Measurements from ENCODE around the gene COMMD2. TPM values are rescaled to one million over a fixed set of nuclear protein-coding genes. Genes with fewer than 3 reads are reported as not detected.

Gene COMMD2
- polyA plus RNA-seq, 1 of the 3 experiments (the other 2 are of a cell fraction), result 20.9 TPM

DNA sequence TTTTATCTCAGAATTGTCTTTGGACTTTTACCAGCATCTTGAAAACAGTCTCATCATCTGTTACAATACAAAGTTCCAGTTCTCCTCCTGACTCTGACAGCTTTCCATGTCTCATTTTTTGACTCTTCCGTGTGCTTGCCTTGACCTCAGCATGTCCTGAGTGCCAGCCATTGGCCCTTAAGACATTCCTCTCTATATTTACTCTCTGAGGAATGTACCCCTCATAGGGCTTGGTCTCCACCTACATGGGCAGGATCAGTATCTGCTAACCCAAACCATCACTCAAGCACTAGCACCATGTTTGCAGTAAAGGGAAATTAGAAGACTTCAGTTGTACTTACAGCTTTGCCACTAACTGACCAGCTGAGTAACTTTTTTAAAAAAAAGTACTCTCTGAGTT, 23.9 kb upstream of the COMMD2 start:
- 83% methylated on average over 1 of the region's 1 CpG for WGBS (ENCODE audit: low lambda C conversion rate)
- DNase-seq, result no peak
- H3K9me2 ChIP-seq, result no peaks in the 10 kb centered on the region
- no peaks in the 10 kb centered on the region for H3K36me3 ChIP-seq (replicated peaks in 1 of 2; ENCODE audit: control insufficient read depth in 1 of 2, insufficient read depth in 2 of 2, low read length in 1 of 2)
- no peaks in the 10 kb centered on the region for H3F3A ChIP-seq (replicated peaks; ENCODE audit: insufficient read depth)
- H3K4me3 ChIP-seq (ENCODE audit: low read depth in 2 of 2, low read length in 1 of 2), result no peak overlapping the region
- no peak overlapping the region for H3K27ac ChIP-seq (ENCODE audit: low read depth in 2 of 2, low read length in 1 of 2)
- ChIA-PET CTCF (interaction anchor here (0.9 to 3.2 kb wide), 4 partner anchors 10 to 463 kb away, joined by 3 to 27 read pairs (median 8); no protein-coding TSS in a partner anchor), POLR2A (no interaction called here)
- H4K20me1 ChIP-seq (ENCODE audit: insufficient read depth), result no peaks in the 10 kb centered on the region
- H3K9ac ChIP-seq, result no peak overlapping the region
- H3K27me3 ChIP-seq (ENCODE audit: insufficient read depth), result no peaks in the 10 kb centered on the region
- TF ChIP-seq SIN3A (IDR thresholded peaks at IDR 0.05; ENCODE audit: borderline replicate concordance, low read depth, low read length) (no peak), RFX5 (IDR thresholded peaks at IDR 0.05; ENCODE audit: low read length) (no peak), RXRA (IDR thresholded peaks at IDR 0.05; ENCODE audit: borderline replicate concordance, low read depth) (no peak), MEF2A (IDR thresholded peaks at IDR 0.05; ENCODE audit: borderline replicate concordance, low read depth) (no peak), FOXJ3 (CRISPR knock-in tag; IDR thresholded peaks at IDR 0.05) (no peak), RAD21 (IDR thresholded peaks at IDR 0.05; ENCODE audit: low read length) (no peak), MXI1 (IDR thresholded peaks at IDR 0.05; ENCODE audit: low read depth, low read length) (no peak)
- TF ChIP-seq, protein P1, sequence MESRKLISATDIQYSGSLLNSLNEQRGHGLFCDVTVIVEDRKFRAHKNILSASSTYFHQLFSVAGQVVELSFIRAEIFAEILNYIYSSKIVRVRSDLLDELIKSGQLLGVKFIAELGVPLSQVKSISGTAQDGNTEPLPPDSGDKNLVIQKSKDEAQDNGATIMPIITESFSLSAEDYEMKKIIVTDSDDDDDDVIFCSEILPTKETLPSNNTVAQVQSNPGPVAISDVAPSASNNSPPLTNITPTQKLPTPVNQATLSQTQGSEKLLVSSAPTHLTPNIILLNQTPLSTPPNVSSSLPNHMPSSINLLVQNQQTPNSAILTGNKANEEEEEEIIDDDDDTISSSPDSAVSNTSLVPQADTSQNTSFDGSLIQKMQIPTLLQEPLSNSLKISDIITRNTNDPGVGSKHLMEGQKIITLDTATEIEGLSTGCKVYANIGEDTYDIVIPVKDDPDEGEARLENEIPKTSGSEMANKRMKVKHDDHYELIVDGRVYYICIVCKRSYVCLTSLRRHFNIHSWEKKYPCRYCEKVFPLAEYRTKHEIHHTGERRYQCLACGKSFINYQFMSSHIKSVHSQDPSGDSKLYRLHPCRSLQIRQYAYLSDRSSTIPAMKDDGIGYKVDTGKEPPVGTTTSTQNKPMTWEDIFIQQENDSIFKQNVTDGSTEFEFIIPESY (IDR thresholded peaks at IDR 0.05; ENCODE audit: borderline replicate concordance, low read depth), result no peak
- TF ChIP-seq, protein P2, sequence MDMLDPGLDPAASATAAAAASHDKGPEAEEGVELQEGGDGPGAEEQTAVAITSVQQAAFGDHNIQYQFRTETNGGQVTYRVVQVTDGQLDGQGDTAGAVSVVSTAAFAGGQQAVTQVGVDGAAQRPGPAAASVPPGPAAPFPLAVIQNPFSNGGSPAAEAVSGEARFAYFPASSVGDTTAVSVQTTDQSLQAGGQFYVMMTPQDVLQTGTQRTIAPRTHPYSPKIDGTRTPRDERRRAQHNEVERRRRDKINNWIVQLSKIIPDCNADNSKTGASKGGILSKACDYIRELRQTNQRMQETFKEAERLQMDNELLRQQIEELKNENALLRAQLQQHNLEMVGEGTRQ (IDR thresholded peaks at IDR 0.05; ENCODE audit: borderline replicate concordance, low read depth, low read length), result no peak
- TF ChIP-seq, protein P3, sequence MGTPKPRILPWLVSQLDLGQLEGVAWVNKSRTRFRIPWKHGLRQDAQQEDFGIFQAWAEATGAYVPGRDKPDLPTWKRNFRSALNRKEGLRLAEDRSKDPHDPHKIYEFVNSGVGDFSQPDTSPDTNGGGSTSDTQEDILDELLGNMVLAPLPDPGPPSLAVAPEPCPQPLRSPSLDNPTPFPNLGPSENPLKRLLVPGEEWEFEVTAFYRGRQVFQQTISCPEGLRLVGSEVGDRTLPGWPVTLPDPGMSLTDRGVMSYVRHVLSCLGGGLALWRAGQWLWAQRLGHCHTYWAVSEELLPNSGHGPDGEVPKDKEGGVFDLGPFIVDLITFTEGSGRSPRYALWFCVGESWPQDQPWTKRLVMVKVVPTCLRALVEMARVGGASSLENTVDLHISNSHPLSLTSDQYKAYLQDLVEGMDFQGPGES (IDR thresholded peaks at IDR 0.05; ENCODE audit: low read depth, low read length), result no peak
- H2AFZ ChIP-seq (ENCODE audit: low read depth), result no peak overlapping the region
- H3K4me1 ChIP-seq (ENCODE audit: control insufficient read depth in 1 of 2, insufficient read depth in 2 of 2, low read depth in 1 of 2, low read length in 1 of 2), result no peaks in the 10 kb centered on the region
- H3K4me2 ChIP-seq, result no peak overlapping the region
- H3K79me2 ChIP-seq (ENCODE audit: insufficient read depth), result no peaks in the 10 kb centered on the region
- no peaks in the 10 kb centered on the region for H3K9me3 ChIP-seq

DNA sequence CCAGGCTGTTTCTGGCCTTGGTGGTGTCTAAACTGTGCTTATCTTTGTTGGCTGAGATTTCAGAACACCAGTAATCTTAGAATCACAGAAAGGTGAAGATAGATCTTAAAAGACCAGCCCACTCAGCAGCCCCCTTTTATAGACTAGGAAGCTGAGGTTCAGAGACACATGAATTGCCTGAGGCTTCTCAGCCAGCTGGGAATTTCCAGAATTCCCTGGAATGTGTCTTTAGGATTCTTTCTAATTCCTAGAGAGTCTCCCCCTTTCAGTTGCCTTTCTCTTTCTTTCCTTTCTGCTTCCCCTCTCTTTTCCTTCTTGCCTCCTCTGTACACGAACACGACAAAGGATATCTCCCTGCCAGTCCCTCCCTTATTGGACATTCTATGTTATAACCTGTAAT, 20.6 kb upstream of the COMMD2 start:
- no peaks in the 10 kb centered on the region for H3K9me2 ChIP-seq
- no peaks in the 10 kb centered on the region for H3F3A ChIP-seq (replicated peaks; ENCODE audit: insufficient read depth)
- H3K9ac ChIP-seq, result no peak overlapping the region
- no peaks in the 10 kb centered on the region for H3K27me3 ChIP-seq (ENCODE audit: insufficient read depth)
- H3K9me3 ChIP-seq, result no peaks in the 10 kb centered on the region
- H4K20me1 ChIP-seq (ENCODE audit: insufficient read depth), result no peaks in the 10 kb centered on the region
- H3K4me3 ChIP-seq (ENCODE audit: low read depth in 2 of 2, low read length in 1 of 2), result no peak overlapping the region
- no peaks in the 10 kb centered on the region for H3K79me2 ChIP-seq (ENCODE audit: insufficient read depth)
- no peaks in the 10 kb centered on the region for H3K4me1 ChIP-seq (ENCODE audit: control insufficient read depth in 1 of 2, insufficient read depth in 2 of 2, low read depth in 1 of 2, low read length in 1 of 2)
- 0 out of 2 replicates have a peak overlapping the region, but pooled peaks have one; percentile 14 for H2AFZ ChIP-seq (ENCODE audit: low read depth)
- ChIA-PET POLR2A (no interaction called here), CTCF (interaction anchor here (0.8 to 5.0 kb wide), 14 partner anchors 10 to 430 kb away, joined by 3 to 29 read pairs (median 4); partner anchors contain the start of genes ANKUB1 and COMMD2)
- WGBS (ENCODE audit: low lambda C conversion rate), result 80% methylated on average over 2 of the region's 2 CpGs
- DNase-seq, result no peak
- H3K36me3 ChIP-seq (replicated peaks in 1 of 2; ENCODE audit: control insufficient read depth in 1 of 2, insufficient read depth in 2 of 2, low read length in 1 of 2), result no peaks in the 10 kb centered on the region
- no peak overlapping the region for H3K27ac ChIP-seq (ENCODE audit: low read depth in 2 of 2, low read length in 1 of 2)
- TF ChIP-seq RFX5 (IDR thresholded peaks at IDR 0.05; ENCODE audit: low read length), result no peak
- no peak overlapping the region for H3K4me2 ChIP-seq

Data from SK-N-SH (cell line).